Keratinocyte (primary cell): ENCODE data around the gene RHOC. TPM values are rescaled to one million over a fixed set of nuclear protein-coding genes. Genes with fewer than 3 reads are reported as not detected.
"Not testable (repeated sequence)": the region's sequence is repeated elsewhere in the genome, so short reads cannot be mapped to it uniquely, and the experiment has no call there.

Experiments
- DNase-seq: peaks from one replicate; pipeline ENCODE4 v3.0.0-alpha.2; 2011; ENCODE audit warnings: low read depth, missing footprints, low spot score
- FAIRE-seq: peaks from 2 replicates; lab custom pipeline; 2011; peaks lifted over from hg19 to GRCh38; lab: Jason Lieb, UNC
- H2AFZ ChIP-seq: 2 replicates; pipeline ENCODE4 v1.6.0; 2012; ENCODE audit warnings: low read length, control low read depth, inconsistent platforms; ENCODE audit not compliant: control insufficient read depth
- H3K27ac ChIP-seq: 2 replicates; pipeline ENCODE4 v1.5.1; 2011; ENCODE audit warnings: low read length; ENCODE audit not compliant: control insufficient read depth, insufficient read depth
- H3K27me3 ChIP-seq: 3 replicates; pipeline ENCODE4 v1.6.0; 2011; ENCODE audit warnings: low read length; ENCODE audit not compliant: control insufficient read depth, insufficient read depth; ENCODE audit errors: extremely low read depth
- H3K36me3 ChIP-seq, 2 experiments: 2 replicates in 1 of 2; 3 replicates in 1 of 2; pipeline ENCODE4 v1.5.1; 2011; ENCODE audit warnings: low read length in 2 of 2, mild to moderate bottlenecking in 1 of 2; ENCODE audit not compliant: control insufficient read depth in 2 of 2, insufficient read depth in 2 of 2; ENCODE audit errors: extremely low read depth in 1 of 2
- H3K4me1 ChIP-seq: 3 replicates; pipeline ENCODE4 v1.5.1; 2011; ENCODE audit warnings: low read length; ENCODE audit not compliant: control insufficient read depth, insufficient read depth; ENCODE audit errors: extremely low read depth
- H3K4me2 ChIP-seq: 3 replicates; pipeline ENCODE4 v1.6.0; 2011; ENCODE audit warnings: low read depth, low read length; ENCODE audit not compliant: control insufficient read depth, insufficient read depth; ENCODE audit errors: extremely low read depth
- H3K4me3 ChIP-seq, 3 experiments: fragments of 200-600 bp in 1 of 3; sonication (generic) in 1 of 3; 2 replicates in 2 of 3; 3 replicates in 1 of 3; pipeline ENCODE4 v1.5.1; 2011 to 2016; ENCODE audit warnings: low read length in 3 of 3, mild to moderate bottlenecking in 3 of 3, control low read depth in 2 of 3, inconsistent platforms in 1 of 3, low read depth in 1 of 3, mixed read lengths in 1 of 3, mixed run types in 1 of 3, moderate library complexity in 1 of 3; ENCODE audit not compliant: control insufficient read depth in 2 of 3, insufficient read depth in 2 of 3; ENCODE audit errors: extremely low read depth in 1 of 3
- H3K79me2 ChIP-seq: 2 replicates; pipeline ENCODE4 v1.6.0; 2012; ENCODE audit warnings: low read length; ENCODE audit not compliant: control insufficient read depth, insufficient read depth
- H3K9ac ChIP-seq: 3 replicates; pipeline ENCODE4 v1.6.0; 2011; ENCODE audit warnings: low read length; ENCODE audit not compliant: control insufficient read depth, insufficient read depth; ENCODE audit errors: extremely low read depth
- H3K9me1 ChIP-seq: 3 replicates; pipeline ENCODE4 v1.6.0; 2011; ENCODE audit warnings: low read length; ENCODE audit not compliant: control insufficient read depth, insufficient read depth; ENCODE audit errors: extremely low read depth
- H3K9me3 ChIP-seq: 2 replicates; pipeline ENCODE4 v1.5.1; 2012; ENCODE audit warnings: low read depth, low read length; ENCODE audit not compliant: control insufficient read depth
- H4K20me1 ChIP-seq: 3 replicates; pipeline ENCODE4 v1.6.0; 2011; ENCODE audit warnings: low read length; ENCODE audit not compliant: control insufficient read depth, insufficient read depth; ENCODE audit errors: extremely low read depth
- EZH2 ChIP-seq: IDR thresholded peaks from one replicate; pipeline ENCODE4 v1.6.1; 2012; ENCODE audit warnings: inconsistent platforms, mild to moderate bottlenecking, low read length, moderate library complexity
- dilution Hi-C: fragments of 300-500 bp; cut with MboI; formaldehyde crosslinking; loops from one replicate; pipeline ENCODE4 v1.7.0; 2020; ENCODE audit warnings: low sequenced_read_pairs; ENCODE audit not compliant: extremely low pct_ligation_motif_present
- polyA plus RNA-seq, 5 experiments: library from polyadenylated mRNA; depleted of rRNA in 3 of 5; stranded (reverse) in 3 of 5; stranded (forward) in 1 of 5; unstranded in 1 of 5; fragments of >200 nt; gene quantifications; 1 replicate in 1 of 5; 2 replicates in 3 of 5; 3 replicates in 1 of 5; pipeline versions ENCODE4 v1.2.1 to v1.2.3, GENCODE V29; 2011 to 2012; ENCODE audit warnings: missing spikeins in 2 of 5, low read depth in 1 of 5, low replicate concordance in 1 of 5
- TF ChIP-seq, protein P1 (sequence below), 3 experiments: IDR thresholded peaks in 1 of 3; conservative IDR thresholded peaks in 1 of 3; optimal IDR thresholded peaks in 1 of 3; 2 replicates in 2 of 3; 3 replicates in 1 of 3; pipeline versions ENCODE3 to v1.5.1; 2011; ENCODE audit warnings: low read length in 3 of 3, mild to moderate bottlenecking in 3 of 3, moderate library complexity in 2 of 3, control low read depth in 1 of 3, inconsistent platforms in 1 of 3; ENCODE audit not compliant: insufficient read depth in 2 of 3; ENCODE audit errors: extremely low read depth in 1 of 3

RHOC gene
- polyA plus RNA-seq, 1 donor (not counting 4 experiments of a cell fraction or from before 2014, with no cell fraction given): 639 TPM

DNA sequence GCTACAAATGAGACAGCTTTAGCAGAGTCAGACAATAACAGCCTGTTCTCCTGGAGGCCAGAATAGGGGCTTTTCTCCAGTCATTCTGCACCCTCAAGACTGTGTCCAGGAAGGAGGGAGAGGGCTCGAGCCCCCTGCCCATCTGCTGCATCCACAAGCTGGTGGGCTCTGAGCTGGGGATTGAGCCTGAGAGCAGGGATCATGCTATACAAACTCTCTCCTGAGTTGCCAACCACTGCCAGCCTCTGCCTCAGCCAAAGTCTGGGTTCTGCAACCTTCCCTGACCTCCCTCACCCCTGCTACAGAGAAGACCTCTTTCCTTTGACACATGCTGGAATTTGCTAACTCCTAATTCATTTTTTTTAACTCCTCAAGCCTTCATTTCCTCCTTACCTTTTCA, 23.0 kb upstream of the RHOC start:
- Histone ChIP-seq H3K9me1 (peaks cover 2% of the 10 kb centered on the region), H3K79me2 (no peaks in the 10 kb centered on the region), H3K4me2 (no peak overlapping the region), H4K20me1 (no peaks in the 10 kb centered on the region), H3K36me3 (no peaks in the 10 kb centered on the region), H3K4me3 (no peak overlapping the region), H3K9ac (no peak overlapping the region), H3K27ac (no peak overlapping the region), H3K9me3 (no peaks in the 10 kb centered on the region), H3K4me1 (peaks cover 9% of the 10 kb centered on the region), H2AFZ (no peak overlapping the region), H3K27me3 (no peaks in the 10 kb centered on the region)
- DNase-seq: no peak
- no peak for TF ChIP-seq EZH2
- TF ChIP-seq, protein P1, sequence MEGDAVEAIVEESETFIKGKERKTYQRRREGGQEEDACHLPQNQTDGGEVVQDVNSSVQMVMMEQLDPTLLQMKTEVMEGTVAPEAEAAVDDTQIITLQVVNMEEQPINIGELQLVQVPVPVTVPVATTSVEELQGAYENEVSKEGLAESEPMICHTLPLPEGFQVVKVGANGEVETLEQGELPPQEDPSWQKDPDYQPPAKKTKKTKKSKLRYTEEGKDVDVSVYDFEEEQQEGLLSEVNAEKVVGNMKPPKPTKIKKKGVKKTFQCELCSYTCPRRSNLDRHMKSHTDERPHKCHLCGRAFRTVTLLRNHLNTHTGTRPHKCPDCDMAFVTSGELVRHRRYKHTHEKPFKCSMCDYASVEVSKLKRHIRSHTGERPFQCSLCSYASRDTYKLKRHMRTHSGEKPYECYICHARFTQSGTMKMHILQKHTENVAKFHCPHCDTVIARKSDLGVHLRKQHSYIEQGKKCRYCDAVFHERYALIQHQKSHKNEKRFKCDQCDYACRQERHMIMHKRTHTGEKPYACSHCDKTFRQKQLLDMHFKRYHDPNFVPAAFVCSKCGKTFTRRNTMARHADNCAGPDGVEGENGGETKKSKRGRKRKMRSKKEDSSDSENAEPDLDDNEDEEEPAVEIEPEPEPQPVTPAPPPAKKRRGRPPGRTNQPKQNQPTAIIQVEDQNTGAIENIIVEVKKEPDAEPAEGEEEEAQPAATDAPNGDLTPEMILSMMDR (optimal IDR thresholded peaks at IDR 0.05 in 1 of 3, IDR thresholded peaks at IDR 0.05 in 1 of 3, conservative IDR thresholded peaks at IDR 0.05 in 1 of 3; ENCODE audit: extremely low read depth in 1 of 3, insufficient read depth in 2 of 3, low read length in 3 of 3): no peak
- no peak for FAIRE-seq
- dilution Hi-C loops: no loop called here

DNA sequence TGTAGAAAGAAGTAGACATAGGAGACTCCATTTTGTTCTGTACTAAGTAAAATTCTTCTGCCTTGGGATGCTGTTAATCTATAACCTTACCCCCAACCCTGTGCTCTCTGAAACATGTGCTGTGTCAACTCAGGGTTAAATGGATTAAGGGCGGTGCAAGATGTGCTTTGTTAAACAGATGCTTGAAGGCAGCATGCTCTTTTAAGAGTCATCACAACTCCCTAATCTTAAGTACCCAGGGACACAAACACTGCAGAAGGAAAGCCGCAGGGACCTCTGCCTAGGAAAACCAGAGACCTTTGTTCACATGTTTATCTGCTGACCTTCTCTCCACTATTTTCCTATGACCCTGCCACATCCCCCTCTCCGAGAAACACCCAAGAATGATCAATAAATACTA, 22.1 kb upstream of the RHOC start:
- H3K36me3 ChIP-seq, H3K4me2 ChIP-seq, H3K79me2 ChIP-seq, H3K9ac ChIP-seq, dilution Hi-C loops, H3K9me3 ChIP-seq, H3K27ac ChIP-seq, H3K27me3 ChIP-seq, FAIRE-seq, H2AFZ ChIP-seq, DNase-seq, H3K4me3 ChIP-seq, H3K9me1 ChIP-seq, H4K20me1 ChIP-seq, H3K4me1 ChIP-seq: not testable (repeated sequence)

DNA sequence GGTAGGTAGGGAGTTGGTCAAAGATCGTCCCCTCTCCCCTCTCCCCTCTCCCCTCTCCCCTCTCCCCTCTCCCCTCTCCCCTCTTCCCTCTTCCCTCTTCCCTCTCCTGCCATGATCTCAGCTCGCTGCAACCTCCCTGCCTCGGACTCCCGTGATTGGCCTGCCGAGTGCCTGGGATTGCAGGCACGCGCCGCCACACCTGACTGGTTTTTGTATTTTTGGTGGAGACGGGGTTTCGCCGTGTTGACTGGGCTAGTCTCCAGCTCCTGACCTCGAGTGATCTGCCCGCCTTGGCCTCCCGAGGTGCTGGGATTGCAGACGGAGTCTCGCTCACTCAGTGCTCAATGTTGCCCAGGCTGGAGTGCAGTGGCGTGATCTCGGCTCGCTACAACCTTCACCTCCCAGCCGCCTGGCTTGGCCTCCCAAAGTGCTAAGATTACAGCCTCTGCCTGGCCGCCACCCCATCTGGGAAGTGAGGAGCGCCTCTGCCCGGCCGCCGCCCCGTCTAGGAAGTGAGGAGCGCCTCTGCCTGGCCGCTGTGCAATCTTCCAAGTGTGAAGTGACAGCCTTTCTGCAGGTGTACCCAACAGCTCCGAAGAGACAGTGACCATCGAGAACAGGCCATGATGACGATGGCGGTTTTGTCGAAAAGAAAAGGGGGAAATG, 21.5 kb upstream of the RHOC start:
- H4K20me1 ChIP-seq, H3K9ac ChIP-seq, dilution Hi-C loops, H3K27me3 ChIP-seq, H3K9me1 ChIP-seq, H3K4me2 ChIP-seq, FAIRE-seq, DNase-seq, H3K9me3 ChIP-seq, H3K4me1 ChIP-seq, H2AFZ ChIP-seq, H3K79me2 ChIP-seq, H3K27ac ChIP-seq, H3K4me3 ChIP-seq, H3K36me3 ChIP-seq: not testable (repeated sequence)
